Keratinocyte (primary cell): ENCODE results near the gene SERINC5.

Experiments
- CTCF ChIP-seq, 3 experiments: IDR thresholded peaks in 1 of 3; conservative IDR thresholded peaks in 1 of 3; optimal IDR thresholded peaks in 1 of 3; 2 replicates in 2 of 3; 3 replicates in 1 of 3; pipeline versions ENCODE3 to v1.5.1; 2011; ENCODE audit warnings: low read length in 3 of 3, mild to moderate bottlenecking in 3 of 3, moderate library complexity in 2 of 3, control low read depth in 1 of 3, inconsistent platforms in 1 of 3; ENCODE audit not compliant: insufficient read depth in 2 of 3; ENCODE audit errors: extremely low read depth in 1 of 3
- EZH2 ChIP-seq: IDR thresholded peaks from one replicate; pipeline ENCODE4 v1.6.1; 2012; ENCODE audit warnings: inconsistent platforms, mild to moderate bottlenecking, low read length, moderate library complexity

- no peak for TF ChIP-seq CTCF (optimal IDR thresholded peaks at IDR 0.05 in 1 of 3, IDR thresholded peaks at IDR 0.05 in 1 of 3, conservative IDR thresholded peaks at IDR 0.05 in 1 of 3; ENCODE audit: extremely low read depth in 1 of 3, insufficient read depth in 2 of 3, low read length in 3 of 3)
- no peak for TF ChIP-seq EZH2
These were observed 57.4 kb downstream of the SERINC5 start for GRCh38 chr5:80198399-80198798.
